Naive thymus-derived CD4-positive, alpha-beta T cell (primary cell): Measurements from ENCODE around the gene MUC6. TPM values are rescaled to one million over a fixed set of nuclear protein-coding genes. Genes with fewer than 3 reads are reported as not detected.
A peak's percentile ranks its signal among the peaks of the same experiment; 100 is the strongest.

Experiments
- ATAC-seq: fragments of 150-1000 bp; cut with Tn5 transposase; 2 replicates; pipeline ENCODE4 v1.10.0; 2021; ENCODE audit warnings: mild to moderate bottlenecking, moderate library complexity
- CTCF ChIA-PET: fragments of 350-600 bp; sonication (Branson Sonifier 250); formaldehyde crosslinking; loops from one replicate; lab custom pipeline; 2021; ENCODE audit warnings: antibody characterized with exemption; lab: Charles Lee
- POLR2A ChIA-PET: fragments of 350-600 bp; sonication (Branson Sonifier 250); formaldehyde crosslinking; loops from one replicate; lab custom pipeline; 2021; ENCODE audit warnings: antibody characterized with exemption, inconsistent platforms; lab: Charles Lee
- DNase-seq, 9 donors: peaks; one replicate each; pipeline versions ENCODE4 v3.0.0 to v3.0.0-alpha.2; 2020 to 2022; ENCODE audit warnings: mixed read lengths in 1 of 9
- H3K27ac ChIP-seq: one replicate; pipeline ENCODE4 v1.7.0; 2013; ENCODE audit warnings: mild to moderate bottlenecking, low read depth, low read length, moderate library complexity
- H3K27me3 ChIP-seq, 2 donors: one replicate each; pipeline ENCODE4 v1.7.0; 2013; ENCODE audit warnings: low read length in 2 of 2, mild to moderate bottlenecking in 2 of 2, moderate library complexity in 2 of 2; ENCODE audit not compliant: control insufficient read depth in 2 of 2, insufficient read depth in 2 of 2
- H3K36me3 ChIP-seq, 3 experiments: 1 replicate in 2 of 3; 2 replicates in 1 of 3; pipeline ENCODE4 v1.7.0; 2013; ENCODE audit warnings: low read length in 3 of 3, mild to moderate bottlenecking in 3 of 3, moderate library complexity in 1 of 3; ENCODE audit not compliant: insufficient read depth in 3 of 3, control insufficient read depth in 2 of 3
- H3K4me1 ChIP-seq, 2 donors: one replicate each; pipeline ENCODE4 v1.7.0; 2013; ENCODE audit warnings: low read length in 2 of 2, mild to moderate bottlenecking in 2 of 2, moderate library complexity in 1 of 2; ENCODE audit not compliant: control insufficient read depth in 2 of 2, insufficient read depth in 2 of 2
- H3K4me3 ChIP-seq: 2 replicates; pipeline ENCODE4 v1.7.0; 2013; ENCODE audit warnings: mild to moderate bottlenecking, low read length
- H3K9me3 ChIP-seq, 3 experiments: 1 replicate in 2 of 3; 2 replicates in 1 of 3; pipeline ENCODE4 v1.7.0; 2013; ENCODE audit warnings: low read length in 3 of 3; ENCODE audit not compliant: control insufficient read depth in 2 of 3
- H3K27ac Mint-ChIP-seq, 9 donors: one replicate each; pipeline ENCODE4 v1.8.0; 2020 to 2022; ENCODE audit warnings: mixed read lengths in 9 of 9, mild to moderate bottlenecking in 8 of 9, moderate library complexity in 5 of 9, inconsistent platforms in 2 of 9
- H3K27me3 Mint-ChIP-seq, 5 donors: one replicate each; pipeline ENCODE4 v1.8.0; 2021 to 2022; ENCODE audit warnings: mixed read lengths in 5 of 5, mild to moderate bottlenecking in 1 of 5
- H3K36me3 Mint-ChIP-seq, 5 donors: one replicate each; pipeline ENCODE4 v1.8.0; 2020 to 2022; ENCODE audit warnings: mixed read lengths in 5 of 5, mild to moderate bottlenecking in 3 of 5, inconsistent platforms in 1 of 5
- H3K4me1 Mint-ChIP-seq, 7 donors: one replicate each; pipeline ENCODE4 v1.8.0; 2020 to 2022; ENCODE audit warnings: mixed read lengths in 7 of 7, mild to moderate bottlenecking in 3 of 7, inconsistent platforms in 1 of 7
- H3K4me3 Mint-ChIP-seq, 10 donors: one replicate each; pipeline ENCODE4 v1.8.0; 2020 to 2022; ENCODE audit warnings: mild to moderate bottlenecking in 10 of 10, mixed read lengths in 10 of 10, moderate library complexity in 6 of 10, inconsistent platforms in 2 of 10
- H3K9me3 Mint-ChIP-seq, 11 donors: one replicate each; pipeline ENCODE4 v1.8.0; 2020 to 2022; ENCODE audit warnings: mixed read lengths in 11 of 11, mild to moderate bottlenecking in 4 of 11, inconsistent platforms in 1 of 11, moderate library complexity in 1 of 11
- intact Hi-C, 2 donors: fragments of 100-400 bp; cut with micrococcal nuclease; formaldehyde crosslinking; loops; one replicate each; pipeline ENCODE4 v1.15.1; 2023
- polyA plus RNA-seq, 2 donors: library from polyadenylated mRNA; unstranded; fragments of 300-500 nt; fragmentation: Illumina TruSeq; gene quantifications; one replicate each; pipeline ENCODE4 v1.2.3, GENCODE V29; 2021
- total RNA-seq, 6 experiments: library from RNA in 5 of 6; stranded (reverse) in 5 of 6; gene quantifications; 1 replicate in 5 of 6; 2 replicates in 1 of 6; pipeline ENCODE4 v1.2.3 and lab custom pipeline; 2021 to 2026

MUC6 gene
- total and polyA plus RNA-seq, 7 experiments from 2014 or later = not detected

GRCh38 chr11:1036931-1037330, 413 bp upstream of the MUC6 start:
- no peaks in the 10 kb centered on the region for H3K36me3 Mint-ChIP-seq
- Histone ChIP-seq H3K4me1 (no peaks in the 10 kb centered on the region), H3K27ac (no peak overlapping the region), H3K9me3 (no peaks in the 10 kb centered on the region), H3K27me3 (no peaks in the 10 kb centered on the region), H3K36me3 (no peaks in the 10 kb centered on the region), H3K4me3 (no peak overlapping the region)
- H3K4me1 Mint-ChIP-seq = peaks cover 0 to 2% (median 0%) of the 10 kb centered on the region in 7 donors
- peaks cover 0 to 6% (median 0%) of the 10 kb centered on the region in 11 donors for H3K9me3 Mint-ChIP-seq
- DNase-seq = peak in 1 of 9 donors; percentile 2
- peaks cover 0 to 4% (median 0%) of the 10 kb centered on the region in 5 donors for H3K27me3 Mint-ChIP-seq
- CTCF ChIA-PET = no interaction called here
- H3K4me3 Mint-ChIP-seq = no peak overlapping the region
- intact Hi-C loops = no loop called here
- no peak overlapping the region for H3K27ac Mint-ChIP-seq
- POLR2A ChIA-PET = no interaction called here
- no peak for ATAC-seq

GRCh38 chr11:1035577-1036283, 788 bp downstream of the MUC6 start:
- Histone ChIP-seq H3K27ac (no peak overlapping the region), H3K4me1 (no peaks in the 10 kb centered on the region), H3K27me3 (no peaks in the 10 kb centered on the region), H3K9me3 (no peaks in the 10 kb centered on the region), H3K36me3 (no peaks in the 10 kb centered on the region), H3K4me3 (no peak overlapping the region)
- Mint-ChIP-seq H3K4me1 (peaks cover 0 to 2% (median 0%) of the 10 kb centered on the region in 7 donors), H3K9me3 (peaks cover 0 to 6% (median 0%) of the 10 kb centered on the region in 11 donors), H3K27ac (no peak overlapping the region), H3K27me3 (peaks cover 0 to 4% (median 0%) of the 10 kb centered on the region in 5 donors), H3K4me3 (no peak overlapping the region), H3K36me3 (no peaks in the 10 kb centered on the region)
- intact Hi-C loops = no loop called here
- ChIA-PET CTCF (no interaction called here), POLR2A (no interaction called here)
- peak in 1 of 9 donors; percentile 4 for DNase-seq
- no peak for ATAC-seq

GRCh38 chr11:1034456-1035295, 1.8 kb downstream of the MUC6 start:
- no peaks in the 10 kb centered on the region for H3K27me3 ChIP-seq
- no peaks in the 10 kb centered on the region for H3K9me3 ChIP-seq
- ChIA-PET POLR2A (no interaction called here), CTCF (no interaction called here)
- Mint-ChIP-seq H3K27me3 (peaks cover 0 to 4% (median 0%) of the 10 kb centered on the region in 5 donors), H3K36me3 (no peaks in the 10 kb centered on the region), H3K4me3 (no peak overlapping the region), H3K9me3 (peaks cover 0 to 6% (median 0%) of the 10 kb centered on the region in 11 donors), H3K27ac (no peak overlapping the region), H3K4me1 (peaks cover 0 to 2% (median 0%) of the 10 kb centered on the region in 7 donors)
- no peaks in the 10 kb centered on the region for H3K36me3 ChIP-seq
- H3K4me1 ChIP-seq = no peaks in the 10 kb centered on the region
- H3K27ac ChIP-seq = no peak overlapping the region
- no peak for ATAC-seq
- no peak overlapping the region for H3K4me3 ChIP-seq
- DNase-seq = no peak
- intact Hi-C loops = no loop called here

- Mint-ChIP-seq H3K9me3 (peaks cover 0 to 6% (median 0%) of the 10 kb centered on the region in 11 donors), H3K27ac (no peak overlapping the region), H3K4me3 (no peak overlapping the region), H3K27me3 (peaks cover 0 to 4% (median 0%) of the 10 kb centered on the region in 5 donors), H3K4me1 (peaks cover 0 to 2% (median 0%) of the 10 kb centered on the region in 7 donors), H3K36me3 (no peaks in the 10 kb centered on the region)
- Histone ChIP-seq H3K27me3 (no peaks in the 10 kb centered on the region), H3K36me3 (no peaks in the 10 kb centered on the region), H3K9me3 (no peaks in the 10 kb centered on the region), H3K4me3 (no peak overlapping the region), H3K27ac (no peak overlapping the region), H3K4me1 (no peaks in the 10 kb centered on the region)
- DNase-seq (no peak), ATAC-seq (no peak)
- ChIA-PET CTCF (no interaction called here), POLR2A (no interaction called here)
- intact Hi-C loops = no loop called here
These were observed 2.5 kb downstream of the MUC6 start for GRCh38 chr11:1034001-1034400.

- no peaks in the 10 kb centered on the region for H3K4me1 ChIP-seq
- intact Hi-C loops = no loop called here
- Mint-ChIP-seq H3K4me3 (no peak overlapping the region), H3K9me3 (peaks cover 0 to 6% (median 0%) of the 10 kb centered on the region in 11 donors), H3K27ac (peak overlapping the region in 1 of 9 donors; percentile 83), H3K27me3 (peaks cover 0 to 2% (median 0%) of the 10 kb centered on the region in 5 donors), H3K36me3 (no peaks in the 10 kb centered on the region), H3K4me1 (no peaks in the 10 kb centered on the region)
- no peak overlapping the region for H3K4me3 ChIP-seq
- H3K27me3 ChIP-seq = no peaks in the 10 kb centered on the region
- H3K36me3 ChIP-seq = no peaks in the 10 kb centered on the region
- POLR2A ChIA-PET = no interaction called here
- no peaks in the 10 kb centered on the region for H3K9me3 ChIP-seq
- ATAC-seq (no peak), DNase-seq (no peak)
- H3K27ac ChIP-seq = no peak overlapping the region
- CTCF ChIA-PET = no interaction called here
These were observed 3.3 kb downstream of the MUC6 start for GRCh38 chr11:1033016-1033798.

GRCh38 chr11:1032310-1032891, 4.1 kb downstream of the MUC6 start:
- Histone ChIP-seq H3K4me3 (no peak overlapping the region), H3K36me3 (no peaks in the 10 kb centered on the region), H3K9me3 (no peaks in the 10 kb centered on the region), H3K27me3 (no peaks in the 10 kb centered on the region), H3K27ac (no peak overlapping the region), H3K4me1 (no peaks in the 10 kb centered on the region)
- H3K36me3 Mint-ChIP-seq = no peaks in the 10 kb centered on the region
- H3K9me3 Mint-ChIP-seq = peaks cover 0 to 6% (median 0%) of the 10 kb centered on the region in 11 donors
- POLR2A ChIA-PET = no interaction called here
- ATAC-seq (no peak), DNase-seq (no peak)
- H3K27ac Mint-ChIP-seq = peak overlapping the region in 3 of 9 donors; percentile 41 to 83 (median 42)
- H3K4me1 Mint-ChIP-seq = no peaks in the 10 kb centered on the region
- H3K4me3 Mint-ChIP-seq = no peak overlapping the region
- intact Hi-C loops = no loop called here
- no peaks in the 10 kb centered on the region for H3K27me3 Mint-ChIP-seq
- CTCF ChIA-PET = no interaction called here
